GM18873 (cell line): ENCODE measurements around the gene FMN1.

Experiments
- ATAC-seq: cut with Tn5 transposase; IDR thresholded peaks from one replicate; pipeline ENCODE4 v1.9.1; 2021; ENCODE audit warnings: mild to moderate bottlenecking, moderate library complexity, moderate number of reproducible peaks; ENCODE audit not compliant: unreplicated experiment, low FRiP score

The FMN1 gene

GRCh38 chr15:32807331-32807730 is 387.2 kb downstream of the FMN1 start:
- no peak for ATAC-seq

- no peak for ATAC-seq
Measured at GRCh38 chr15:32803631-32804030, 390.9 kb downstream of the FMN1 start.

DNA sequence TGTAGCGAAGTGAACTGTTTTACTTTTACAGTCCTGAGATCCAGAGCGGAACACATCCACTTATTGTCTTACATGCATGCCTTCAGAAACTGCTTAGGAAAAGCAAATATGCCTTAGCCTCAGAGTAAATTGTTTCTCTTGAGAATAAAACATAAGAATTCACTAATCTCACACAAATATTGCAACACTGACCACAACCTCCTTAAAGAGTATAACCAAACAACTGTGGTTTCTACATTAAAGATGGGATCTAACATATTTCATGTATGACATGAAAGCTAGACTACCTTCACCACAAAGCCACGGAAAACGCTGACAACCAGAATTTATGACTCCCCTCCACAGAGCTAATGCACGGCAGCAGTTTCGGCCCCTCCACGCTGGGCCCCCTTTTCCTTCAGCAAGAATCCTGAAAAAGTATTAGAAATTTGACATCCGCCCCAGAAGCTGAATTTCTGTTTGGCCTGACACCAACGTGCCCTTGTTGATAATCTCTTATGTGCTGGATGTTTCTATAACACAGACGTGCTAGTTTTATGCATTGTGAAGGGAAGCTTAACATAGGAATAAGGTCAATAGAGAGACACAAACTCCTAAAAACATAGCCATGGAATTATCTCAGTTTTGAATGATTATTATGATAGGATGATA is 392.1 kb downstream of the FMN1 start:
- ATAC-seq, result no peak

GRCh38 chr15:32799936-32800535 is 394.5 kb downstream of the FMN1 start:
- ATAC-seq, result no peak

DNA sequence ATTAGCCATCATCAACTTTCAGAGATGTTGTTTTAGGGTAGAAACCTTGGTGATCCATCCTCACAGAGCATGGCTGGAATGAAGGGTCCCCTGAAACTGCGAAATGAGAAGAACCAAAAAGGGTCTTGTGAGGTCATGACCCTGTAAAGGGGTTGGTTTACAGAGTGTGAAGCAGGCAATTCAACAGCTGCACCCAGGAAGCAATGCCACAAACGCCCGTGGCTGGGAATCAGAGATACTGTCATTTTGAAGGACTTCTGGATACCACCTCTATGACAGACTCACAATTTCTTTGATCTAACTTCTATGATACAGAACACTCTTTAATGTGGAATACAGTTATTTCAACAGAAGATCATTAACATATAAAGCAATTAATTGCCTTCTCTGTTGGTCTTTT is 397.7 kb downstream of the FMN1 start:
- no peak for ATAC-seq

GRCh38 chr15:32794973-32795372 is 399.5 kb downstream of the FMN1 start:
- ATAC-seq, result no peak

- no peak for ATAC-seq
Measured at GRCh38 chr15:32792436-32792835, 402.1 kb downstream of the FMN1 start.

- ATAC-seq, result no peak
Measured at GRCh38 chr15:32790352-32790999, 404.0 kb downstream of the FMN1 start.

- no peak for ATAC-seq
Measured at GRCh38 chr15:32787949-32788348, 406.6 kb downstream of the FMN1 start.

DNA sequence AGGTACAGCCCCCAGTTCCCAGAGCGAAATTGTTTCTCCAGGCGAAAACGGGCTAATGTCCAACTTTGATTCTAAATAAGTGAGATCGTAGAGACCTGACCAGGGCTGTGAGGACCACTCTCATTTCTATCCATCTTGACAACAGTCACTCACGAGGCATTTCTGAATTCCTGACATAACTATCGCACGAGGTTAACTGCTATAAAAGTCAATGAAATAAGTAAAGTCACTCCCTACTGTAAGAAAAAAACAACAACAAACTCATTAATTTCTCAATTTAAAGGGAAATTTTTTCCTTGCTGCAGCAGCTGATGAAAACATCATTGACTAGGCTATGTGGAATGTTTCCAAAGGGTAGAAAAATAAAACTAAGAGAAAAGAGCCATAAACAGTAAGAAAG is 407.6 kb downstream of the FMN1 start:
- ATAC-seq, result no peak

- ATAC-seq, result no peak
Measured at GRCh38 chr15:32784581-32784980, 409.9 kb downstream of the FMN1 start.

- no peak for ATAC-seq
Measured at GRCh38 chr15:32781781-32782180, 412.7 kb downstream of the FMN1 start.

- ATAC-seq, result no peak
Measured at GRCh38 chr15:32778391-32779176, 415.9 kb downstream of the FMN1 start.

- no peak for ATAC-seq
Measured at GRCh38 chr15:32775103-32775502, 419.4 kb downstream of the FMN1 start.

DNA sequence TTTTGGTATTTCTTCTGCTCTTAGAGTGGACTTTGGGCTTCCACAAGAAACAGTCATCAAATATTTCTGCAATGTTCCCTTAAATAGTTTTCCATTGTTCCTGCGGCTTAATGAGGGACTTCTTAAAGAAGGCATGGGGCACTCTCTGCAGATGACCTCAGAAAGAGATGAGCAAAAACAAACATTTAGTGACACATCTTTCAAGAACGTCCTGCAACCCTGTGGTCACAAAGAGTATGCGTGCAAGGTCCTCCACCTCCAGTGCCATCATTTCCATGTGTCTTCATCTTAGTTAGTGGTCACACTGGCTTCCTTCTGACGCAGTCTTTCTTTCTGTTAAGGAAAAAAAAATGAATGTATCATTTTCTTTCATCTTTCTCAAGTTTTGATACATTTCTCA is 420.5 kb downstream of the FMN1 start:
- no peak for ATAC-seq

- no peak for ATAC-seq
Measured at GRCh38 chr15:32767236-32767635, 427.3 kb downstream of the FMN1 start.

DNA sequence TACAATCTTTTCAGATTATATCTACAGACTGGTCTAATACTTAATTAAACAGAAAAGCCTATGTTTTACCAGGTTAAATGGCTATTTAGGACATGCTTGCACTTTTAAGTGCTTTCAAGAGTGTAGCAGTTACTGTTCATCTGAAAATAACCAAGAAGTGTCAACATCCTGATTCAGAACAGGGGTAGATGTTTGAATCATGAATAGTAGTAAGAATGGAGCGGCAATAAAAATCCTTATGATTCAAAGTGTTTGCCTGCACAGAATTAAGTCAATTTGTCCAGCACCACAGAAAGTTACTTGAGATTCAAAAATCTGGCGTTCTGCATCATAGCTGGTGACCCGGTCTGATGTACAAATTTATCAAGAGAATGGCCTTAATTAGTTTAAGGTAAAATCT is 428.4 kb downstream of the FMN1 start:
- no peak for ATAC-seq

- no peak for ATAC-seq
Measured at GRCh38 chr15:32765236-32765635, 429.3 kb downstream of the FMN1 start.

DNA sequence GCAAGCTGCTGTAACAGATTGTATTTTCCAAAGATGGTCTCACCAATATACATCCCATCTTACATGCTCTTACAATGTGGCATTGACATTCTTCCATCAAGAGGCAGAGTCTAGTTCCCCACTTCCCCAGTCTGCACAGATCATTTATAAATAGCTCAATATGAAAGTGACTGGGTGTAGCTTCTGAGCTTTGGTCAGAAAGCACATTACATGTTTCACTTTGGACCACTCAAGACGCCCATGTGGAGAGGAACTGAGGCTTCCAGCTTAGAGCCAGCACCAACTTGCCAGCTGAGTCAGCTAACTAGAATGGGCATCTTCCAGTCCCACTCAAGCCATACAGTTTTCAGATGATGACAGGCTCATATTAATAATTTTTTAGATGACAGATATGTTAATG is 431.2 kb downstream of the FMN1 start:
- no peak for ATAC-seq

- ATAC-seq, result no peak
Measured at GRCh38 chr15:32757426-32757825, 437.1 kb downstream of the FMN1 start.

- ATAC-seq, result no peak
Measured at GRCh38 chr15:32750979-32751378, 443.5 kb downstream of the FMN1 start.
